Posterior vena cava (tissue), 2 donors: ENCODE results near the gene IRAK4. TPM values are rescaled to one million over a fixed set of nuclear protein-coding genes. Genes with fewer than 3 reads are reported as not detected.
A peak's percentile ranks its signal among the peaks of the same experiment; 100 is the strongest.

Experiments used
- DNase-seq: peaks from one replicate; pipeline ENCODE4 v3.0.0-alpha.2; 2020; ENCODE audit warnings: low spot score
- intact Hi-C, 2 donors: fragments of 100-400 bp; cut with DNase I; formaldehyde crosslinking; loops; one replicate each; pipeline versions ENCODE4 v1.14.1 to v1.14.2; 2022 to 2023
- total RNA-seq, 2 donors: library from RNA; stranded (reverse); fragmentation: NEBNext Ultra II Directional; extraction: Animal tissue kit (Norgen Biotek cat#: 25700); gene quantifications; one replicate each; pipeline ENCODE4 v1.2.1, GENCODE V29; 2021
- donor health status: DM: yes; HTN: yes; CAD: no.
- donor health status: DM: yes; HTN: yes; CAD: no.

Gene IRAK4
- total RNA-seq, 2 donors from 2014 or later = 19.9 to 21.5 TPM

- no peak for DNase-seq
- intact Hi-C loops = no loop called here
These were observed 67.9 kb downstream of the IRAK4 start for GRCh38 chr12:43826681-43827080.

DNA sequence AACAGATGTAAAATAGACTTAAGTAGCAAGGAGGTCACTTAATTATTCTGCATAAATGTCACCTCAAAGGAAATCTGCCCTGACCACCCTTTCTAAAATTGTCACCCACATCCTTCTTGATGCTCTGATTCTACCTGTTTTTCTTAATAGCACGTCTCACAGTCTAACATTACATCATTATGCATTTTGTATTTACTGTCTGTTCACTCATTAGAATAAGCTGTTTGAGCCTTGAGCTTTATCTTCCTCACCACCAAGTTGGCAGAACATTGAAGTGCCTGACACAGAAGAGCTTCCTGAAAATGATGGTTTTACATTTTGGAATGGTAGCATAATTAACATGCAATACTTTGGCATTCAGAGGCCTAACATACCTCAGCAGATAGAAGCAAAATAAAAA is 68.3 kb downstream of the IRAK4 start:
- DNase-seq = no peak
- intact Hi-C loops = no loop called here

- DNase-seq = no peak
These were observed 73.9 kb downstream of the IRAK4 start for GRCh38 chr12:43832463-43833168.

DNA sequence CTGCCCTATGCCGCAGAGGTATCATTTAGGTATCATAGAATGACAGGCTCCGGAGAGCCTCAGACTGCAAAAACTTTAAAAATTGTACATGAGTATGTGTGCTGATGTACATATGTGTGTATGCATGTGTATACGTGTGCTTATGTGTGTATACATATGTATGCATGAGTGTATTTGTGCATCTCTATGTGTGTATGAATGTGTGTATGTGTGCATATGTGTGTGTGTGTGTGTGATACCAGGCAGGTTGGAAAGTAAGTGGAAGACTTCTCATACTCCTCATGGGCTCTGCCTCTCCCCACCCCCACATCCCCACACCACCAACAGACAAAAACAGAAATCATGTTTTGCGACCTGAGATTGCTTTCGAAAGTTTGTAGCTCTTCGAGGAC is 76.5 kb downstream of the IRAK4 start:
- DNase-seq = no peak
- intact Hi-C loops = no loop called here

More at GRCh38 chr12:43832463-43833168, 73.9 kb downstream of the IRAK4 start:
- intact Hi-C loops = no loop called here

DNA sequence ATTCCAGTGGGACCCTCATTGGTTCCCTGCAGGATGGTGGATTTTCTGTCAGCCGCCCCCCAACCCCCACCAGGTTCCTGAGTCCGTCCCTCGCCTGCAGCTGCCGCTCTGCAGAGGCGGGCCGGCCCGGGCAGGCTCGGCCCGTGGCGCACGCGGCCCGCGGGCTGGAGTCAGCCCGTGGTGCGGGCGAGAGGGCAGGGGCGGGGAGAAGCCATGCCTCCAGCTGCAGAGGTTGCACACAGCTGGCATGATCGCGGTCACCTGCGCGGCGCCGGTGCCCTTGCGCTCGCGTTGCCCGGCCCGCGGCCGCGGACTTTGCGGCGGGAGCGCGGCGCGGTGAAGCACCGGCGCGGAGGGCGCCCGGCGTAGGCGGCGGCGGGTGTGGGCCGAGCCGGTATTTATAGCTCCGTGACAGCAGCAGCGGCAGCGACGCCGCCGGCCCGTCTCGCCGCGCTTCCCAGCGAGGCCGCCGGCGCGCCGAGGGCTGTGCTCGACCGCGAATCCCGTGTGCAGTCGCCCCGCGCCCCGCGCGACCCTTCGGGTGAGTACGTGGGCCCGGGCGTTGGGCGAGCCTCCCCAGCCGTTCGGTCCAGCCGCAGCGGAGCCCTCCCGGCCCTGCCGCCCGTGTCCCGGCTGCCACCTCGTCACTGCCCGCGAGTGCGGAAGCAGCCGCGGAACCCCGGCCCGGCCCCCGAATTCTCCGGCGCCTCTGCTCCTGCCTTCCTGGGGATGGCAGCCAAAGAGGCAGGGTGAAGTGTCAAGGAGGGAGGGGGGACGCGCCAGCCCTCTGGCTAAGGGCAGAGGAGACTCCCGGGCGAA is 77.1 kb downstream of the IRAK4 start, which contains the start of gene TMEM117:
Gene TMEM117, plus strand, starts transcription at position 426 of the 819 bp plus-strand sequence.
- peak; percentile 92 for DNase-seq
- intact Hi-C loops = no loop called here

DNA sequence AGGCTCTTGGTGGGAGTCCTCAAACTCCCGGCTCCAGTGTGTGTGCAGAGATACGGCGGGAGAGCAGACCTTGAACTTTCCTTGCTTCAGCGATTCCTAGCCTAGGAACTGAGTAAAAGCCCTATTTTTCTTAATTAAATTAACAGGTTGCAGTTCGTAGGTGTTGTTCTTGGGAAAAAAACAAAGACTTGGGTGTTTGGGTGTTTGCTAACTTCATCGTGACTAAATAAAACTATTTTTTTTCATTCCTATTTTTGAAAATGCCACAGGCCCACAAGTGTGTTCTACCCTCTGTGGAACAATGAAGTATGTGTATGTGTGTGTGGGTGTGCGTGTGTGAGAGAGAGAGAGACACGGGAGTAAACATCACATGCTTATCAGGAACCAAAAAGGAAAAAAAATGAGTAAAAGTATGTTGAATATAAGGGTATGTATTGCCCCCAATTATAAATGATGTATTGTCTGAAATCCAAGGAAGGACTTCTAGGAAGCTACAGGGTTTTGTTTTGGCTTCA is 77.8 kb downstream of the IRAK4 start:
- intact Hi-C loops = no loop called here

More for the DNA sequence above, 77.8 kb downstream of the IRAK4 start:
- DNase-seq = no peak

Other genes starting within 250 kb of the IRAK4 start
- not detected for gene ADAMTS20, start 206.7 kb upstream of the IRAK4 start, total RNA-seq
- gene PUS7L, start 161 bp upstream of the IRAK4 start, total RNA-seq = 10 to 100 TPM; 16.5 to 18.1 TPM
- gene TWF1, start 47.4 kb downstream of the IRAK4 start, total RNA-seq = 100 to 1,000 TPM; 104 to 110 TPM
- 10 to 100 TPM in 1 of 2 donors, 1 to 10 TPM in 1; 10.0 to 11.4 TPM for gene TMEM117, start 77.1 kb downstream of the IRAK4 start, total RNA-seq